ENCODE results near the gene SLC25A10. TPM values are rescaled to one million over a fixed set of nuclear protein-coding genes. Genes with fewer than 3 reads are reported as not detected.
A peak's percentile ranks its signal among the peaks of the same experiment; 100 is the strongest.

Gene SLC25A10
- total RNA-seq, 6 donors from 2014 or later, result 9.9 to 20.2 (median 12.7) TPM

GRCh38 chr17:81723651-81724209, 11.6 kb downstream of the SLC25A10 start:
- no peaks in the 10 kb centered on the region for H3K9me3 ChIP-seq
- ATAC-seq (ENCODE audit: low FRiP score in 2 of 2) (no peak), DNase-seq (no peak)
- TF ChIP-seq POLR2A (IDR thresholded peaks at IDR 0.05), result no peak
- TF ChIP-seq EP300 (IDR thresholded peaks at IDR 0.05), result no peak
- no peak for TF ChIP-seq POLR2AphosphoS5 (IDR thresholded peaks at IDR 0.05)
- no peak overlapping the region for H3K4me3 ChIP-seq
- no peak overlapping the region for H3K27ac ChIP-seq
- H3K4me1 ChIP-seq, result peaks cover 5 to 18% (median 13%) of the 10 kb centered on the region in 4 donors
- H3K27me3 ChIP-seq, result no peaks in the 10 kb centered on the region
- peaks cover 0 to 4% (median 0%) of the 10 kb centered on the region in 4 donors for H3K36me3 ChIP-seq
- WGBS, 2 donors, result 47 to 53% methylated on average over 12 of the region's 12 CpGs

- Histone ChIP-seq H3K9me3 (no peaks in the 10 kb centered on the region), H3K4me1 (peaks cover 5 to 18% (median 13%) of the 10 kb centered on the region in 4 donors), H3K4me3 (no peak overlapping the region), H3K36me3 (no peaks in the 10 kb centered on the region), H3K27me3 (no peaks in the 10 kb centered on the region), H3K27ac (no peak overlapping the region)
- ATAC-seq (ENCODE audit: low FRiP score in 2 of 2) (no peak), DNase-seq (no peak)
- 89 to 94% methylated on average over 9 of the region's 9 CpGs for WGBS, 2 donors
- TF ChIP-seq POLR2AphosphoS5 (IDR thresholded peaks at IDR 0.05), result no peak
- TF ChIP-seq POLR2A (IDR thresholded peaks at IDR 0.05), result no peak
- TF ChIP-seq CTCF (IDR thresholded peaks at IDR 0.05), result no peak
- TF ChIP-seq EP300 (IDR thresholded peaks at IDR 0.05), result no peak
Observed at GRCh38 chr17:81725439-81725838, 13.4 kb downstream of the SLC25A10 start.

GRCh38 chr17:81726004-81726403, 13.9 kb downstream of the SLC25A10 start:
- no peaks in the 10 kb centered on the region for H3K36me3 ChIP-seq
- no peak overlapping the region for H3K27ac ChIP-seq
- no peaks in the 10 kb centered on the region for H3K9me3 ChIP-seq
- DNase-seq (peak in 1 of 2 donors; percentile 59), ATAC-seq (ENCODE audit: low FRiP score in 2 of 2) (no peak)
- 54 to 62% methylated on average over 9 of the region's 9 CpGs for WGBS, 2 donors
- no peak for TF ChIP-seq POLR2AphosphoS5 (IDR thresholded peaks at IDR 0.05)
- no peak for TF ChIP-seq POLR2A (IDR thresholded peaks at IDR 0.05)
- TF ChIP-seq CTCF (IDR thresholded peaks at IDR 0.05), result no peak
- TF ChIP-seq EP300 (IDR thresholded peaks at IDR 0.05), result no peak
- H3K27me3 ChIP-seq, result no peaks in the 10 kb centered on the region
- no peak overlapping the region for H3K4me3 ChIP-seq
- peaks cover 5 to 18% (median 13%) of the 10 kb centered on the region in 4 donors for H3K4me1 ChIP-seq

GRCh38 chr17:81727324-81728031, 15.4 kb downstream of the SLC25A10 start:
- Histone ChIP-seq H3K9me3 (no peaks in the 10 kb centered on the region), H3K4me3 (no peak overlapping the region), H3K36me3 (no peaks in the 10 kb centered on the region), H3K27me3 (no peaks in the 10 kb centered on the region), H3K27ac (no peak overlapping the region), H3K4me1 (peaks cover 2 to 11% (median 6%) of the 10 kb centered on the region in 4 donors)
- no peak for TF ChIP-seq EP300 (IDR thresholded peaks at IDR 0.05)
- ATAC-seq (ENCODE audit: low FRiP score in 2 of 2) (no peak), DNase-seq (peak in 1 of 2 donors; percentile 68)
- WGBS, 2 donors, result 82 to 91% methylated on average over 16 to 23 of the region's 23 CpGs

GRCh38 chr17:81733507-81734404, 21.7 kb downstream of the SLC25A10 start:
- ATAC-seq (ENCODE audit: low FRiP score in 2 of 2) (peak; percentile 91 to 94), DNase-seq (peak; percentile 86 to 93)
- H3K27ac ChIP-seq, result no peak overlapping the region
- no peak for TF ChIP-seq POLR2A (IDR thresholded peaks at IDR 0.05)
- TF ChIP-seq POLR2AphosphoS5 (IDR thresholded peaks at IDR 0.05), result peak in 1 of 2 donors; percentile 17
- peak; percentile 94 to 98 (median 96) for TF ChIP-seq CTCF (IDR thresholded peaks at IDR 0.05)
- TF ChIP-seq EP300 (IDR thresholded peaks at IDR 0.05), result no peak
- 33 to 49% methylated on average over 21 to 29 of the region's 32 CpGs for WGBS, 2 donors
- H3K4me3 ChIP-seq, result no peak overlapping the region
- H3K4me1 ChIP-seq, result peaks cover 4 to 19% (median 9%) of the 10 kb centered on the region in 4 donors
- no peaks in the 10 kb centered on the region for H3K27me3 ChIP-seq
- H3K36me3 ChIP-seq, result no peaks in the 10 kb centered on the region
- H3K9me3 ChIP-seq, result no peaks in the 10 kb centered on the region

Data from upper lobe of left lung (tissue), 6 donors.